Fibroblast of skin of abdomen (primary cell): ENCODE measurements around the gene HEBP1.

ENCODE experiments used
- DNase-seq: peaks from one replicate; pipeline ENCODE4 v3.0.0-alpha.2; 2013

Gene HEBP1

GRCh38 chr12:12990700-12991468, 9.2 kb downstream of the HEBP1 start:
- DNase-seq, result no peak

GRCh38 chr12:12987421-12987820, 12.6 kb downstream of the HEBP1 start:
- no peak for DNase-seq

- no peak for DNase-seq
Measured at GRCh38 chr12:12986775-12987331, 13.2 kb downstream of the HEBP1 start.

GRCh38 chr12:12985817-12986408, 14.2 kb downstream of the HEBP1 start:
- no peak for DNase-seq

- DNase-seq, result no peak
Measured at GRCh38 chr12:12984149-12984548, 15.9 kb downstream of the HEBP1 start.

- peak; percentile 59 for DNase-seq
Measured at GRCh38 chr12:12983420-12984035, 16.5 kb downstream of the HEBP1 start.

- DNase-seq, result no peak
Measured at GRCh38 chr12:12982331-12982730, 17.7 kb downstream of the HEBP1 start.

- DNase-seq, result peak; percentile 93
Measured at GRCh38 chr12:12979731-12980259, 20.3 kb downstream of the HEBP1 start.

- peak; percentile 38 for DNase-seq
Measured at GRCh38 chr12:12979126-12979525, 20.9 kb downstream of the HEBP1 start.

GRCh38 chr12:12977231-12977630, 22.8 kb downstream of the HEBP1 start:
- peak; percentile 9 for DNase-seq

- peak; percentile 90 for DNase-seq
Measured at GRCh38 chr12:12976366-12976765, 23.7 kb downstream of the HEBP1 start.

GRCh38 chr12:12975322-12976077, 24.6 kb downstream of the HEBP1 start:
- peak; percentile 38 for DNase-seq

GRCh38 chr12:12974211-12974610, 25.9 kb downstream of the HEBP1 start:
- DNase-seq, result no peak

- no peak for DNase-seq
Measured at GRCh38 chr12:12973019-12973418, 27.0 kb downstream of the HEBP1 start.

- DNase-seq, result no peak
Measured at GRCh38 chr12:12965836-12966235, 34.2 kb downstream of the HEBP1 start.

GRCh38 chr12:12964255-12964654, 35.8 kb downstream of the HEBP1 start:
- DNase-seq, result no peak

GRCh38 chr12:12960639-12961209, 39.3 kb downstream of the HEBP1 start:
- DNase-seq, result no peak

- no peak for DNase-seq
Measured at GRCh38 chr12:12958886-12959285, 41.2 kb downstream of the HEBP1 start.

GRCh38 chr12:12954878-12955625, 45.0 kb downstream of the HEBP1 start:
- no peak for DNase-seq

GRCh38 chr12:12954356-12954755, 45.7 kb downstream of the HEBP1 start:
- peak; percentile 34 for DNase-seq

- DNase-seq, result no peak
Measured at GRCh38 chr12:12952036-12952435, 48.0 kb downstream of the HEBP1 start, which contains the start of gene GPRC5D. GPRC5D (minus strand) TSS chr12:12952170; CDS start chr12:12950384, 1,786 bp downstream.
